B cell (primary cell): ENCODE measurements around the gene VKORC1L1. TPM values are rescaled to one million over a fixed set of nuclear protein-coding genes. Genes with fewer than 3 reads are reported as not detected.

ENCODE experiments used
- ATAC-seq: fragments of 200-7000 bp; cut with Tn5 transposase; one replicate; pipeline ENCODE4 v1.10.0; 2021; ENCODE audit warnings: low read depth, mild to moderate bottlenecking, moderate number of reproducible peaks, moderate library complexity
- CTCF ChIA-PET: fragments of 350-600 bp; sonication (Branson Sonifier 250); formaldehyde crosslinking; loops from one replicate; lab custom pipeline; 2021; ENCODE audit warnings: antibody characterized with exemption, inconsistent platforms; lab: Charles Lee
- POLR2A ChIA-PET: fragments of 350-600 bp; sonication (Branson Sonifier 250); formaldehyde crosslinking; loops from one replicate; lab custom pipeline; 2021; ENCODE audit warnings: antibody characterized with exemption; lab: Charles Lee
- DNase-seq: peaks from one replicate; pipeline ENCODE4 v3.0.0; 2013
- H2AFZ ChIP-seq: 2 replicates; pipeline ENCODE4 v1.6.1; 2012; ENCODE audit warnings: mild to moderate bottlenecking, low read depth, low read length; ENCODE audit not compliant: insufficient read depth, poor library complexity, severe bottlenecking
- H3K27ac ChIP-seq, 2 donors: 1 replicate in 1 of 2; 2 replicates in 1 of 2; pipeline ENCODE4 v1.5.1; 2012 to 2013; ENCODE audit warnings: low read length in 2 of 2, mild to moderate bottlenecking in 2 of 2, moderate library complexity in 1 of 2
- H3K27me3 ChIP-seq, 4 experiments: fragments of 200-600 bp in 1 of 4; sonication (generic) in 1 of 4; replicated peaks in 1 of 4; 1 replicate in 2 of 4; 2 replicates in 2 of 4; pipeline versions ENCODE4 v1.6.1 to v1.7.0; 2013 to 2016; ENCODE audit warnings: low read length in 3 of 4, mild to moderate bottlenecking in 2 of 4, mixed read lengths in 1 of 4, moderate library complexity in 1 of 4; ENCODE audit not compliant: insufficient read depth in 4 of 4, control insufficient read depth in 3 of 4; ENCODE audit errors: control extremely low read depth in 1 of 4
- H3K36me3 ChIP-seq, 2 experiments: replicated peaks in 1 of 2; 1 replicate in 1 of 2; 2 replicates in 1 of 2; pipeline versions ENCODE4 v1.6.1 to v1.7.1; 2013; ENCODE audit warnings: low read length in 1 of 2; ENCODE audit not compliant: insufficient read depth in 2 of 2, control insufficient read depth in 1 of 2; ENCODE audit errors: control extremely low read depth in 1 of 2, extremely low read depth in 1 of 2
- H3K4me1 ChIP-seq, 2 donors: fragments of 200-600 bp in 1 of 2; sonication (generic) in 1 of 2; 1 replicate in 1 of 2; 2 replicates in 1 of 2; pipeline versions ENCODE4 v1.5.1 to v1.6.1; 2013 to 2017; ENCODE audit warnings: low read length in 2 of 2; ENCODE audit not compliant: control insufficient read depth in 2 of 2, insufficient read depth in 2 of 2
- H3K4me2 ChIP-seq: replicated peaks from 2 replicates; pipeline ENCODE3; 2012; ENCODE audit warnings: mild to moderate bottlenecking, low read depth, low read length; ENCODE audit not compliant: poor library complexity, severe bottlenecking
- H3K4me3 ChIP-seq, 5 experiments: fragments of 200-600 bp in 1 of 5; sonication (generic) in 1 of 5; 1 replicate in 3 of 5; 2 replicates in 2 of 5; pipeline versions ENCODE4 v1.5.1 to v1.7.0; 2011 to 2016; ENCODE audit warnings: low read length in 4 of 5, mild to moderate bottlenecking in 4 of 5, low read depth in 2 of 5, control low read depth in 1 of 5, moderate library complexity in 1 of 5; ENCODE audit not compliant: insufficient read depth in 1 of 5; ENCODE audit errors: control extremely low read depth in 1 of 5, extremely low read depth in 1 of 5
- H3K79me2 ChIP-seq: fragments of 200-600 bp; sonication (generic); one replicate; pipeline ENCODE4 v1.6.0; 2016; ENCODE audit warnings: low read length; ENCODE audit not compliant: control insufficient read depth, insufficient read depth
- H3K9ac ChIP-seq: fragments of 200-600 bp; sonication (generic); 2 replicates; pipeline ENCODE4 v1.6.1; 2017; ENCODE audit warnings: mild to moderate bottlenecking, low read length, moderate library complexity
- H3K9me3 ChIP-seq, 3 donors: one replicate each; pipeline versions ENCODE4 v1.6.1 to v1.7.1; 2013; ENCODE audit warnings: low read length in 2 of 3; ENCODE audit not compliant: control insufficient read depth in 2 of 3, insufficient read depth in 1 of 3; ENCODE audit errors: control extremely low read depth in 1 of 3
- H4K20me1 ChIP-seq: 2 replicates; pipeline ENCODE4 v1.6.0; 2012; ENCODE audit warnings: mild to moderate bottlenecking, low read length; ENCODE audit not compliant: insufficient read depth, control insufficient read depth, poor library complexity, severe bottlenecking
- H3K27ac Mint-ChIP-seq: one replicate; pipeline ENCODE4 v1.8.0; 2021; ENCODE audit warnings: mixed read lengths
- H3K27me3 Mint-ChIP-seq: one replicate; pipeline ENCODE4 v1.8.0; 2021; ENCODE audit warnings: mixed read lengths
- H3K4me1 Mint-ChIP-seq: one replicate; pipeline ENCODE4 v1.8.0; 2021; ENCODE audit warnings: mixed read lengths
- H3K4me3 Mint-ChIP-seq: one replicate; pipeline ENCODE4 v1.8.0; 2021; ENCODE audit warnings: mixed read lengths
- H3K9me3 Mint-ChIP-seq: one replicate; pipeline ENCODE4 v1.8.0; 2022; ENCODE audit warnings: mixed read lengths; ENCODE audit not compliant: insufficient read depth
- CTCF ChIP-seq: fragments of 200-600 bp; IDR thresholded peaks from one replicate; pipeline ENCODE4 v1.8.0; 2022; ENCODE audit warnings: antibody characterized with exemption, mild to moderate bottlenecking
- EZH2 ChIP-seq: IDR thresholded peaks from 2 replicates; pipeline ENCODE4 v1.6.1; 2012; ENCODE audit warnings: borderline replicate concordance, low read depth, mild to moderate bottlenecking, moderate library complexity, low read length; ENCODE audit not compliant: insufficient read depth, poor library complexity, severe bottlenecking
- WGBS: methylation state at CpG from one replicate; pipeline ENCODE4 v1.1.5; 2013; ENCODE audit warnings: missing lambda C conversion rate; ENCODE audit not compliant: insufficient coverage; 5-methylcytosine and 5-hydroxymethylcytosine counted together
- intact Hi-C: fragments of 100-400 bp; cut with micrococcal nuclease; formaldehyde crosslinking; loops from one replicate; pipeline ENCODE4 v1.10.0; 2022
- polyA plus RNA-seq: library from polyadenylated mRNA; depleted of rRNA; stranded (reverse); fragments of >200 nt; gene quantifications from 2 replicates; pipeline ENCODE4 v1.2.3, GENCODE V29; 2012
- total RNA-seq, 2 donors: library from RNA; stranded (reverse); fragments of 120-200 nt in 1 of 2; gene quantifications; 1 replicate in 1 of 2; 2 replicates in 1 of 2; pipeline versions ENCODE4 v1.2.3 to v1.2.4, GENCODE V29; 2013 to 2022

Gene VKORC1L1
- total and polyA plus RNA-seq, 2 donors (not counting 1 experiment from before 2014, with no cell fraction given) = 2.2 to 8.1 TPM

GRCh38 chr7:65966146-65966545 is 93.3 kb downstream of the VKORC1L1 start:
- no peaks in the 10 kb centered on the region for H3K27me3 ChIP-seq
- no peak overlapping the region for H3K4me3 ChIP-seq
- DNase-seq = no peak
- H3K9me3 ChIP-seq = no peaks in the 10 kb centered on the region
- no peak overlapping the region for H2AFZ ChIP-seq
- no peaks in the 10 kb centered on the region for H3K27me3 Mint-ChIP-seq
- no peaks in the 10 kb centered on the region for H3K4me1 ChIP-seq
- ChIA-PET POLR2A (no interaction called here), CTCF (interaction anchor here (0.7 kb wide), 1 partner anchor 65 kb away, joined by 3 read pairs; no protein-coding TSS in a partner anchor)
- no peak overlapping the region for H3K4me2 ChIP-seq
- H4K20me1 ChIP-seq = no peaks in the 10 kb centered on the region
- H3K27ac Mint-ChIP-seq = no peak overlapping the region
- no peak overlapping the region for H3K9ac ChIP-seq
- H3K9me3 Mint-ChIP-seq = no peaks in the 10 kb centered on the region
- H3K79me2 ChIP-seq = no peaks in the 10 kb centered on the region
- intact Hi-C loops = no loop called here
- H3K4me1 Mint-ChIP-seq = no peaks in the 10 kb centered on the region
- H3K4me3 Mint-ChIP-seq = no peak overlapping the region
- no peak for ATAC-seq
- H3K27ac ChIP-seq = no peak overlapping the region
- peaks cover 3 to 77% of the 10 kb centered on the region in 2 experiments for H3K36me3 ChIP-seq
- TF ChIP-seq CTCF (no peak), EZH2 (no peak)
- 90% methylated on average over 2 of the region's 6 CpGs for WGBS

GRCh38 chr7:65967361-65968155 is 94.7 kb downstream of the VKORC1L1 start:
- Histone ChIP-seq H3K9me3 (no peaks in the 10 kb centered on the region), H4K20me1 (no peaks in the 10 kb centered on the region), H3K4me1 (no peaks in the 10 kb centered on the region), H3K9ac (no peak overlapping the region), H3K79me2 (no peaks in the 10 kb centered on the region), H3K4me3 (no peak overlapping the region), H3K36me3 (peaks cover 3 to 79% of the 10 kb centered on the region in 2 experiments), H3K27me3 (no peaks in the 10 kb centered on the region), H3K4me2 (no peak overlapping the region), H2AFZ (no peak overlapping the region), H3K27ac (no peak overlapping the region)
- WGBS = 98% methylated on average over 17 of the region's 17 CpGs
- intact Hi-C loops = no loop called here
- CTCF ChIA-PET = no interaction called here
- no peaks in the 10 kb centered on the region for H3K4me1 Mint-ChIP-seq
- H3K27ac Mint-ChIP-seq = no peak overlapping the region
- H3K27me3 Mint-ChIP-seq = no peaks in the 10 kb centered on the region
- POLR2A ChIA-PET = no interaction called here
- H3K9me3 Mint-ChIP-seq = no peaks in the 10 kb centered on the region
- TF ChIP-seq EZH2 = no peak
- TF ChIP-seq CTCF = no peak
- no peak overlapping the region for H3K4me3 Mint-ChIP-seq
- ATAC-seq (no peak), DNase-seq (no peak)
